HUES6 (cell line): ENCODE data around the gene COLEC12.

Experiments
- H3K27ac ChIP-seq: 2 replicates; pipeline ENCODE4 v1.7.0; 2013; ENCODE audit warnings: low read depth, mild to moderate bottlenecking, low read length, inconsistent platforms
- H3K27me3 ChIP-seq: 2 replicates; pipeline ENCODE4 v1.6.1; 2013; ENCODE audit warnings: low read length; ENCODE audit not compliant: control insufficient read depth, insufficient read depth
- H3K36me3 ChIP-seq: 2 replicates; pipeline ENCODE4 v1.6.1; 2013; ENCODE audit warnings: low read length; ENCODE audit not compliant: control insufficient read depth, insufficient read depth
- H3K4me1 ChIP-seq: 2 replicates; pipeline ENCODE4 v1.6.1; 2013; ENCODE audit warnings: low read length; ENCODE audit not compliant: control insufficient read depth, insufficient read depth
- H3K4me3 ChIP-seq: 2 replicates; pipeline ENCODE4 v1.5.1; 2013; ENCODE audit warnings: low read depth, low read length
- H3K9ac ChIP-seq: one replicate; pipeline ENCODE4 v1.6.1; 2013; ENCODE audit warnings: mild to moderate bottlenecking, low read length
- H3K9me3 ChIP-seq: 2 replicates; pipeline ENCODE4 v1.6.1; 2013; ENCODE audit warnings: low read depth, low read length; ENCODE audit not compliant: control insufficient read depth, insufficient read depth

COLEC12 gene

GRCh38 chr18:355678-356077, 144.8 kb downstream of the COLEC12 start:
- H3K4me1 ChIP-seq: no peaks in the 10 kb centered on the region
- H3K36me3 ChIP-seq: no peaks in the 10 kb centered on the region
- H3K27ac ChIP-seq: no peak overlapping the region
- H3K4me3 ChIP-seq: no peak overlapping the region
- no peaks in the 10 kb centered on the region for H3K9me3 ChIP-seq
- H3K9ac ChIP-seq: no peak overlapping the region
- no peaks in the 10 kb centered on the region for H3K27me3 ChIP-seq

- Histone ChIP-seq H3K4me3 (no peak overlapping the region), H3K27ac (no peak overlapping the region), H3K4me1 (no peaks in the 10 kb centered on the region), H3K27me3 (no peaks in the 10 kb centered on the region), H3K36me3 (no peaks in the 10 kb centered on the region), H3K9ac (no peak overlapping the region), H3K9me3 (no peaks in the 10 kb centered on the region)
Measured at GRCh38 chr18:354471-354870, 146.0 kb downstream of the COLEC12 start.

GRCh38 chr18:354003-354402, 146.5 kb downstream of the COLEC12 start:
- Histone ChIP-seq H3K36me3 (no peaks in the 10 kb centered on the region), H3K27me3 (no peaks in the 10 kb centered on the region), H3K9me3 (no peaks in the 10 kb centered on the region), H3K27ac (no peak overlapping the region), H3K4me3 (no peak overlapping the region), H3K4me1 (no peaks in the 10 kb centered on the region), H3K9ac (no peak overlapping the region)

GRCh38 chr18:352438-352837, 148.1 kb downstream of the COLEC12 start:
- Histone ChIP-seq H3K4me3 (no peak overlapping the region), H3K27me3 (no peaks in the 10 kb centered on the region), H3K36me3 (no peaks in the 10 kb centered on the region), H3K9ac (no peak overlapping the region), H3K9me3 (no peaks in the 10 kb centered on the region), H3K27ac (no peak overlapping the region), H3K4me1 (no peaks in the 10 kb centered on the region)

GRCh38 chr18:350953-351572, 149.4 kb downstream of the COLEC12 start:
- peaks cover 3% of the 10 kb centered on the region; the same call in 1 of the 2 replicates for H3K9me3 ChIP-seq
- peaks cover 7% of the 10 kb centered on the region; the same call in 1 of the 2 replicates for H3K36me3 ChIP-seq
- H3K4me3 ChIP-seq: no peak overlapping the region
- no peak overlapping the region for H3K9ac ChIP-seq
- H3K27me3 ChIP-seq: no peaks in the 10 kb centered on the region
- no peaks in the 10 kb centered on the region for H3K4me1 ChIP-seq
- H3K27ac ChIP-seq: no peak overlapping the region

GRCh38 chr18:346600-346999, 153.9 kb downstream of the COLEC12 start:
- no peak overlapping the region for H3K27ac ChIP-seq
- H3K9me3 ChIP-seq: peaks cover 6% of the 10 kb centered on the region; the same call in 1 of the 2 replicates
- H3K27me3 ChIP-seq: no peaks in the 10 kb centered on the region
- peaks cover 7% of the 10 kb centered on the region; the same call in 1 of the 2 replicates for H3K36me3 ChIP-seq
- H3K4me3 ChIP-seq: no peak overlapping the region
- no peak overlapping the region for H3K9ac ChIP-seq
- H3K4me1 ChIP-seq: no peaks in the 10 kb centered on the region

- no peaks in the 10 kb centered on the region for H3K36me3 ChIP-seq
- no peak overlapping the region for H3K4me3 ChIP-seq
- peaks cover 3% of the 10 kb centered on the region; the same call in 1 of the 2 replicates for H3K9me3 ChIP-seq
- H3K27me3 ChIP-seq: no peaks in the 10 kb centered on the region
- H3K27ac ChIP-seq: no peak overlapping the region
- no peaks in the 10 kb centered on the region for H3K4me1 ChIP-seq
- H3K9ac ChIP-seq: no peak overlapping the region
Measured at GRCh38 chr18:341102-341501, 159.4 kb downstream of the COLEC12 start.

- Histone ChIP-seq H3K27me3 (no peaks in the 10 kb centered on the region), H3K4me1 (no peaks in the 10 kb centered on the region), H3K9ac (no peak overlapping the region), H3K36me3 (no peaks in the 10 kb centered on the region), H3K27ac (no peak overlapping the region), H3K9me3 (no peaks in the 10 kb centered on the region), H3K4me3 (no peak overlapping the region)
Measured at GRCh38 chr18:340044-340443, 160.5 kb downstream of the COLEC12 start.

- no peak overlapping the region for H3K4me3 ChIP-seq
- H3K4me1 ChIP-seq: no peaks in the 10 kb centered on the region
- no peaks in the 10 kb centered on the region for H3K9me3 ChIP-seq
- H3K36me3 ChIP-seq: no peaks in the 10 kb centered on the region
- H3K27ac ChIP-seq: no peak overlapping the region
- no peaks in the 10 kb centered on the region for H3K27me3 ChIP-seq
- no peak overlapping the region for H3K9ac ChIP-seq
Measured at GRCh38 chr18:339200-339599, 161.3 kb downstream of the COLEC12 start.

- no peak overlapping the region for H3K27ac ChIP-seq
- no peaks in the 10 kb centered on the region for H3K9me3 ChIP-seq
- H3K4me3 ChIP-seq: no peak overlapping the region
- H3K36me3 ChIP-seq: no peaks in the 10 kb centered on the region
- H3K27me3 ChIP-seq: no peaks in the 10 kb centered on the region
- no peaks in the 10 kb centered on the region; the same call in 1 of the 2 replicates for H3K4me1 ChIP-seq
- no peak overlapping the region for H3K9ac ChIP-seq
Measured at GRCh38 chr18:336713-337112, 163.8 kb downstream of the COLEC12 start.

GRCh38 chr18:335733-336132, 164.8 kb downstream of the COLEC12 start:
- no peaks in the 10 kb centered on the region for H3K27me3 ChIP-seq
- H3K4me1 ChIP-seq: no peaks in the 10 kb centered on the region; the same call in 1 of the 2 replicates
- H3K4me3 ChIP-seq: no peak overlapping the region
- no peaks in the 10 kb centered on the region for H3K9me3 ChIP-seq
- H3K36me3 ChIP-seq: no peaks in the 10 kb centered on the region
- no peak overlapping the region for H3K9ac ChIP-seq
- H3K27ac ChIP-seq: no peak overlapping the region
